Stimulated activated CD4-positive, alpha-beta T cell treated with anti-CD3 and anti-CD28 coated beads, Interleukin-1b, Interleukin-23, amount 100 ng/mL, for 1 hour (primary cell): Measurements from ENCODE around the gene KRT81.
"Not testable (repeated sequence)": the region's sequence is repeated elsewhere in the genome, so short reads cannot be mapped to it uniquely, and the experiment has no call there.

Source experiments
- DNase-seq, 2 donors: peaks; one replicate each; pipeline ENCODE4 v3.0.0-alpha.2; 2020; ENCODE audit warnings: low read depth in 2 of 2

KRT81 gene

DNA sequence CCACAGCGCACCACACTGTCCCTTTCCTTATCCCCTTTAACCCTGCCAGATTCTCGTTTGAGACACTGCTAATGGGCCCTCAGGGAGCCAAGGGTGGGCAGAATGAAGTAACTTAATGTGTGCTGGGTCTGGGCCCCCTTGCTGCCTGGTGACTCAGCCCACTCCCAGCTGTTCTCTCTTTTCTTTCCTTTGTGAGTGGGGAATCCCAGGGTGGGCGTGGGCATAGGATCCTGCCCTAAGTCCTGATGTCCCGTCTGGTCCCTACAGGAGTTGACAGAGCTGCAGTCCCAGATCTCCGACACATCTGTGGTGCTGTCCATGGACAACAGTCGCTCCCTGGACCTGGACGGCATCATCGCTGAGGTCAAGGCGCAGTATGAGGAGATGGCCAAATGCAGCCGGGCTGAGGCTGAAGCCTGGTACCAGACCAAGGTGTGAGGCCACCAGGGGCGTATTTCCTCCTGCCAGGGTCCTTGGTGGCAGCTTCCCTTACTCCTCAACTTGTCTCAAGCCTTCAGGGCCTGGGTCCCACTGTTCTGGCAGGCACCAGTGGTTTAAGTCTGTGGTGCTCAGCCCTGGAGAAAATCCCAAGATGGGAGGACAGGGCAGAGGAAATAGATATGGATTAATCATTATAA, 50.0 kb downstream of the KRT81 start:
- DNase-seq = no peak

DNA sequence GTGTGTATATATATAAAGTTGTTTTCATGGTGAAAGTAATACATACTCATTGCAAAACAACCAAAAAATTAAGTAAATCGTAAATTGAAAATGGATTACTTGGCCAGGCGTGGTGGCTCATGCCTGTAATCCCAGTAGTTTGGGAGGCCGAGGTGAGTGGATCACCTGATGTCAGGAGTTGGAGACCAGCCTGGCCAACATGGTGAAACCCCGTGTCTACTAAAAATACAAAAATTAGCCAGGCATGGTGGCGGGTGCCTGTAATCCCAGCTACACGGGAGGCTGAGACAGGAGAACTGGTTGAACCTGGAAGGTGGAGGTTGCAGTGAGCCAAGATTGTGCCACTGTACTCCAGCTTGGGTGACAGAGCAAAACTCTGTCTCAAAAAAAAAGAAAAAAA, 51.1 kb downstream of the KRT81 start:
- DNase-seq = not testable (repeated sequence)

GRCh38 chr12:52239767-52240166, 51.6 kb downstream of the KRT81 start:
- no peak for DNase-seq

GRCh38 chr12:52238916-52239646, 52.3 kb downstream of the KRT81 start:
- no peak for DNase-seq

- no peak for DNase-seq
These were observed 53.0 kb downstream of the KRT81 start for GRCh38 chr12:52238207-52238840.

- DNase-seq = no peak
These were observed 54.8 kb downstream of the KRT81 start for GRCh38 chr12:52236386-52237050.
